Measurements from ENCODE around the gene EGLN2.

EGLN2 gene

GRCh38 chr19:40755248-40755624, 43.8 kb upstream of the EGLN2 start:
- DNase-seq (ENCODE audit: low read depth), result no peak
- in situ Hi-C loops (cut with HindIII; ENCODE audit: low sequenced_read_pairs), result no loop called here
- TF ChIP-seq CTCF (IDR thresholded peaks at IDR 0.05; ENCODE audit: low read depth, low read length, missing control alignments), result no peak
- H3K4me3 ChIP-seq (ENCODE audit: low read depth, low read length), result no peak overlapping the region

DNA sequence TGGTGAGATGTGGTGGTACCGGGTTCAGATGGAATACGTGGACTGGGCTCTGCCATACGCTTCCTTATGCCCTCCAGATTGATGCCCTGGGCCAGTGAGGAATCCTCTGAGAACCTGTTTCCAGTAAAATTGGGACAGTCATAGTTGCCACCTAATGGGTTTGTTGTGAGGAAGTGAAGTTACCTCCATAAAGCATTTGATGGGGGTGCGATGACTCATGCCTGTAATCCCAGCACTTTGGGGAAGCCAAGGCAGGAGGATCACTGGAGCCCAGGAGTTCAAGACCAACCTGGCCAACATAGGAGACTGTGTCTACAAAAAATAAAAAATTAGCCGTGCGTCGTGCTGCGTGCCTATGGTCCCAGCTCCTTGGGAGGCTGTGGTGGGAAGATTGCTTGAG, 43.2 kb upstream of the EGLN2 start:
- no peak for TF ChIP-seq CTCF (IDR thresholded peaks at IDR 0.05; ENCODE audit: low read depth, low read length, missing control alignments)
- H3K4me3 ChIP-seq (ENCODE audit: low read depth, low read length), result no peak overlapping the region
- no peak for DNase-seq (ENCODE audit: low read depth)
- in situ Hi-C loops (cut with HindIII; ENCODE audit: low sequenced_read_pairs), result no loop called here

- in situ Hi-C loops (cut with HindIII; ENCODE audit: low sequenced_read_pairs), result no loop called here
- no peak for TF ChIP-seq CTCF (IDR thresholded peaks at IDR 0.05; ENCODE audit: low read depth, low read length, missing control alignments)
- H3K4me3 ChIP-seq (ENCODE audit: low read depth, low read length), result no peak overlapping the region
- no peak for DNase-seq (ENCODE audit: low read depth)
Measured at GRCh38 chr19:40756502-40757110, 42.4 kb upstream of the EGLN2 start.

- TF ChIP-seq CTCF (IDR thresholded peaks at IDR 0.05; ENCODE audit: low read depth, low read length, missing control alignments), result no peak
- no peak for DNase-seq (ENCODE audit: low read depth)
- in situ Hi-C loops (cut with HindIII; ENCODE audit: low sequenced_read_pairs), result no loop called here
- H3K4me3 ChIP-seq (ENCODE audit: low read depth, low read length), result no peak overlapping the region
Measured at GRCh38 chr19:40758491-40758890, 40.5 kb upstream of the EGLN2 start.

DNA sequence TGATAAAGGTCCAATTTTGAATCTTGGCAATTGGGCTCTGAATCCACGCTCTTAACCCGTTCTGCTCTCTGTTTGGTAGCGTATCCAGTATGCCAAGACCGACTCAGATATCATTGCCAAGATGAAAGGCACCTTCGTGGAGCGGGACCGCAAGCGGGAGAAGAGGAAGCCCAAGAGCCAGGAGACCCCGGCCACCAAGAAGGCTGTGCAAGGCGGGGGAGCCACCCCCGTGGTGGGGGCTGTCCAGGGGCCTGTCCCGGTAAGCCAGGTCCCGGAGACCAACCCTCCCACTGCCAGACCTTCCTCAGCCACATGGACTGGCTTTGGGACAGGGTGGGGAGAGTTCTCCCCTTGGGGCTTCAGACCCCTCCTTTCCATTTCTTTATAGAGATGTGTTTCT, 39.6 kb upstream of the EGLN2 start:
- in situ Hi-C loops (cut with HindIII; ENCODE audit: low sequenced_read_pairs), result no loop called here
- no peak for TF ChIP-seq CTCF (IDR thresholded peaks at IDR 0.05; ENCODE audit: low read depth, low read length, missing control alignments)
- H3K4me3 ChIP-seq (ENCODE audit: low read depth, low read length), result no peak overlapping the region
- DNase-seq (ENCODE audit: low read depth), result no peak

DNA sequence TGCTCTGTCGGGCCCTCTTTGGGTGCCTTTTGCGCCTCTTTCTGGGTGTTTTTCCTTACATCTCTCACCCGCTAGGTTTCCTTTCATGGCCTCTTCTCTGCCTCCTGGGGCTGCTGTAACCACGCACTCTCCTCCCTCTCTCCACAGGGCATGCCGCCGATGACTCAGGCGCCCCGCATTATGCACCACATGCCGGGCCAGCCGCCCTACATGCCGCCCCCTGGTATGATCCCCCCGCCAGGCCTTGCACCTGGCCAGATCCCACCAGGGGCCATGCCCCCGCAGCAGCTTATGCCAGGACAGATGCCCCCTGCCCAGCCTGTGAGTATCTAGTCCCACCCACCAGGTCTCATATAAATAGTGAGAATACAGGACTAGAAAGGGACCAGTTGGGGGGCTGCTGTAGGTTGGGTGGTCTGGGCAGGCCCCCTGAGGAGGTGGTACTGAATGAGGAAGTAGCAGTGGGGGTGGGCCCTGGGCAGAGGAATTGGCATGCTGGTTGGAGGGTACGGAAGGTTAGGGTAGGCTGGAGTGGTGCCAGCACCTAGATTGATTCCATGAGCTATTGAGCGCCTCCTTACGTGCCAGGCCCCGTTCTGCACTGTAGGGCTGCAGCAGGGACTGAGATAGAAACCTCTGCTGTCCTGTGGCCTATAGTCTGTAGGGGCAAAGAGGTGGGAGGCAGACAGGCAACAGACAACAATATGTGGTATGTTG, 36.1 kb upstream of the EGLN2 start:
- no peak for TF ChIP-seq CTCF (IDR thresholded peaks at IDR 0.05; ENCODE audit: low read depth, low read length, missing control alignments)
- H3K4me3 ChIP-seq (ENCODE audit: low read depth, low read length), result no peak overlapping the region
- DNase-seq (ENCODE audit: low read depth), result no peak
- in situ Hi-C loops (cut with HindIII; ENCODE audit: low sequenced_read_pairs), result no loop called here

Measured in astrocyte of the cerebellum (primary cell).